Loucy (cell line): Measurements from ENCODE around the gene DESI2.

ENCODE experiments used
- EZH2phosphoT487 ChIP-seq: fragments of 200-600 bp; IDR thresholded peaks from 2 replicates; pipeline ENCODE4 v1.6.1; 2018; ENCODE audit warnings: antibody characterized with exemption, mild to moderate bottlenecking, moderate library complexity, borderline replicate concordance
- TF ChIP-seq, protein P1 (sequence below): fragments of 200-600 bp; sonication (generic); conservative IDR thresholded peaks from 2 replicates; pipeline ENCODE4 v1.5.1; 2014; ENCODE audit warnings: mild to moderate bottlenecking, antibody characterized with exemption, low read length

DNA sequence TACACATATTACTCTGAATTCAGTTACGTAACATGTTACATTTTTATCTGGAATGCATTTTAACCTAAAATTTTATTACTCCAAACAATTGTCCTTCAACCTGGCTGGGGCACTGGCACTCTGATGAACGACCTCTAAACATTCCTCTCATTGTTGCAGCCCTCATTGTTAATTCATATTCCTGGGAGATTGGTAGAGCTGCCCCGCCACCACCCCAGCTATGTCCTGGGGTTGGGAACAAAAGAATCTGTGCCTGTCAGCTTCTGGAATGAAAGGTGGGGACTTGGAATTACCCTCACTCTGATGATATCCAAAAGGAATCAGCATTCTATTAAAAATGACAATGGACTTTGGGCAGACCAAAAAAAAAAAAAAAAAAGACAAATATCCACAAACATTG is 38.0 kb upstream of the DESI2 start:
- TF ChIP-seq, protein P1, sequence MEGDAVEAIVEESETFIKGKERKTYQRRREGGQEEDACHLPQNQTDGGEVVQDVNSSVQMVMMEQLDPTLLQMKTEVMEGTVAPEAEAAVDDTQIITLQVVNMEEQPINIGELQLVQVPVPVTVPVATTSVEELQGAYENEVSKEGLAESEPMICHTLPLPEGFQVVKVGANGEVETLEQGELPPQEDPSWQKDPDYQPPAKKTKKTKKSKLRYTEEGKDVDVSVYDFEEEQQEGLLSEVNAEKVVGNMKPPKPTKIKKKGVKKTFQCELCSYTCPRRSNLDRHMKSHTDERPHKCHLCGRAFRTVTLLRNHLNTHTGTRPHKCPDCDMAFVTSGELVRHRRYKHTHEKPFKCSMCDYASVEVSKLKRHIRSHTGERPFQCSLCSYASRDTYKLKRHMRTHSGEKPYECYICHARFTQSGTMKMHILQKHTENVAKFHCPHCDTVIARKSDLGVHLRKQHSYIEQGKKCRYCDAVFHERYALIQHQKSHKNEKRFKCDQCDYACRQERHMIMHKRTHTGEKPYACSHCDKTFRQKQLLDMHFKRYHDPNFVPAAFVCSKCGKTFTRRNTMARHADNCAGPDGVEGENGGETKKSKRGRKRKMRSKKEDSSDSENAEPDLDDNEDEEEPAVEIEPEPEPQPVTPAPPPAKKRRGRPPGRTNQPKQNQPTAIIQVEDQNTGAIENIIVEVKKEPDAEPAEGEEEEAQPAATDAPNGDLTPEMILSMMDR = no peak
- no peak for TF ChIP-seq EZH2phosphoT487
